Measurements from ENCODE around the gene GSX2. TPM values are rescaled to one million over a fixed set of nuclear protein-coding genes. Genes with fewer than 3 reads are reported as not detected.

GSX2 gene
- total and polyA plus RNA-seq, 8 donors: not detected

GRCh38 chr4:54056360-54056759, 43.6 kb upstream of the GSX2 start:
- DNase-seq: no peak
- no peak overlapping the region for H3K4me3 ChIP-seq
- TF ChIP-seq CTCF (IDR thresholded peaks at IDR 0.05): no peak
- intact Hi-C loops (cut with DNase I): no loop called here
- H3K4me1 ChIP-seq: peaks cover 20 to 37% (median 23%) of the 10 kb centered on the region in 3 donors
- no peaks in the 10 kb centered on the region for H3K36me3 ChIP-seq
- H3K9me3 ChIP-seq: no peaks in the 10 kb centered on the region
- H3K27ac ChIP-seq: no peak overlapping the region
- FAIRE-seq: no peak
- H3K27me3 ChIP-seq: no peaks in the 10 kb centered on the region
- no peak for ATAC-seq

GRCh38 chr4:54058171-54058570, 41.8 kb upstream of the GSX2 start:
- peaks cover 28 to 40% (median 35%) of the 10 kb centered on the region in 3 donors for H3K4me1 ChIP-seq

GRCh38 chr4:54060116-54060515, 39.8 kb upstream of the GSX2 start:
- peaks cover 28 to 40% (median 35%) of the 10 kb centered on the region in 3 donors for H3K4me1 ChIP-seq
- TF ChIP-seq CTCF (IDR thresholded peaks at IDR 0.05): no peak
- no peaks in the 10 kb centered on the region for H3K36me3 ChIP-seq
- H3K9me3 ChIP-seq: no peaks in the 10 kb centered on the region
- H3K27ac ChIP-seq: no peak overlapping the region
- ATAC-seq (no peak), DNase-seq (no peak), FAIRE-seq (no peak)
- intact Hi-C loops (cut with DNase I): no loop called here
- 15 to 43% methylated on average over 2 of the region's 2 CpGs for WGBS, 2 donors
- no peak overlapping the region for H3K4me3 ChIP-seq
- H3K27me3 ChIP-seq: no peaks in the 10 kb centered on the region

More at GRCh38 chr4:54058171-54058570, 41.8 kb upstream of the GSX2 start:
- FAIRE-seq (no peak), DNase-seq (no peak), ATAC-seq (no peak)
- H3K9me3 ChIP-seq: no peaks in the 10 kb centered on the region
- TF ChIP-seq CTCF (IDR thresholded peaks at IDR 0.05): no peak
- intact Hi-C loops (cut with DNase I): no loop called here
- WGBS, 2 donors: 71 to 79% methylated on average over 3 of the region's 3 CpGs
- H3K27me3 ChIP-seq: no peaks in the 10 kb centered on the region
- no peaks in the 10 kb centered on the region for H3K36me3 ChIP-seq
- no peak overlapping the region for H3K4me3 ChIP-seq
- H3K27ac ChIP-seq: no peak overlapping the region

GRCh38 chr4:54061067-54061466, 38.9 kb upstream of the GSX2 start:
- FAIRE-seq (no peak), ATAC-seq (no peak), DNase-seq (no peak)
- TF ChIP-seq CTCF (IDR thresholded peaks at IDR 0.05): no peak
- H3K36me3 ChIP-seq: no peaks in the 10 kb centered on the region
- H3K27me3 ChIP-seq: no peaks in the 10 kb centered on the region
- 38 to 43% methylated on average over 3 of the region's 3 CpGs for WGBS, 2 donors
- H3K4me3 ChIP-seq: no peak overlapping the region
- no peaks in the 10 kb centered on the region for H3K9me3 ChIP-seq
- H3K4me1 ChIP-seq: peaks cover 28 to 40% (median 35%) of the 10 kb centered on the region in 3 donors
- no peak overlapping the region for H3K27ac ChIP-seq
- intact Hi-C loops (cut with DNase I): no loop called here

- H3K4me1 ChIP-seq: peaks cover 21 to 44% (median 32%) of the 10 kb centered on the region in 3 donors
- no peak overlapping the region for H3K27ac ChIP-seq
- DNase-seq: no peak
Observed at GRCh38 chr4:54061873-54062272, 38.1 kb upstream of the GSX2 start.

More at GRCh38 chr4:54061873-54062272, 38.1 kb upstream of the GSX2 start:
- no peaks in the 10 kb centered on the region for H3K27me3 ChIP-seq
- intact Hi-C loops (cut with DNase I): no loop called here
- no peak for TF ChIP-seq CTCF (IDR thresholded peaks at IDR 0.05)
- ATAC-seq (no peak), FAIRE-seq (no peak)
- no peaks in the 10 kb centered on the region for H3K9me3 ChIP-seq
- 62 to 86% methylated on average over 1 of the region's 1 CpG for WGBS, 2 donors
- no peaks in the 10 kb centered on the region for H3K36me3 ChIP-seq
- peak overlapping the region in 2 of 4 donors; percentile 82 to 90 for H3K4me3 ChIP-seq
